Loucy (cell line): ENCODE results near the gene AAGAB.

Experiments
- H2AFZ ChIP-seq: fragments of 200-600 bp; sonication (generic); 2 replicates; pipeline ENCODE4 v1.6.0; 2016; ENCODE audit warnings: antibody characterized with exemption, mild to moderate bottlenecking, low read length, moderate library complexity
- H3F3A ChIP-seq: fragments of 200-600 bp; 2 replicates; pipeline ENCODE4 v1.6.0; 2016; ENCODE audit warnings: antibody characterized with exemption, low read depth, mild to moderate bottlenecking
- H3K27me3 ChIP-seq: fragments of 200-600 bp; sonication (generic); 2 replicates; pipeline ENCODE4 v1.6.1; 2014; ENCODE audit warnings: low read length, mild to moderate bottlenecking; ENCODE audit not compliant: insufficient read depth, poor library complexity, severe bottlenecking
- H3K36me3 ChIP-seq: fragments of 200-600 bp; sonication (generic); 2 replicates; pipeline ENCODE4 v1.6.1; 2016; ENCODE audit warnings: low read length; ENCODE audit not compliant: insufficient read depth
- H3K4me1 ChIP-seq: fragments of 200-600 bp; sonication (generic); 2 replicates; pipeline ENCODE4 v1.5.1; 2014; ENCODE audit warnings: low read length, mild to moderate bottlenecking; ENCODE audit not compliant: insufficient read depth, poor library complexity, severe bottlenecking
- H3K4me2 ChIP-seq: fragments of 200-600 bp; sonication (generic); 2 replicates; pipeline ENCODE4 v1.6.0; 2014; ENCODE audit warnings: antibody characterized with exemption, low read length, low read depth, mild to moderate bottlenecking; ENCODE audit not compliant: poor library complexity, severe bottlenecking
- H3K4me3 ChIP-seq: fragments of 200-600 bp; sonication (generic); 2 replicates; pipeline ENCODE4 v1.5.1; 2014; ENCODE audit warnings: low read length, mild to moderate bottlenecking, mixed read lengths; ENCODE audit not compliant: poor library complexity, severe bottlenecking
- H3K79me2 ChIP-seq: fragments of 200-600 bp; sonication (generic); 2 replicates; pipeline ENCODE4 v1.6.1; 2014; ENCODE audit warnings: low read length; ENCODE audit not compliant: insufficient read depth
- H3K9ac ChIP-seq: fragments of 200-600 bp; sonication (generic); 2 replicates; pipeline ENCODE4 v1.6.0; 2014; ENCODE audit warnings: mild to moderate bottlenecking, low read depth, low read length, moderate library complexity; ENCODE audit not compliant: poor library complexity, severe bottlenecking
- H3K9me2 ChIP-seq: fragments of 200-600 bp; sonication (generic); replicated peaks from 2 replicates; pipeline ENCODE4 v1.6.1; 2016; ENCODE audit warnings: low read depth, low read length, mixed read lengths
- H3K9me3 ChIP-seq: fragments of 200-600 bp; sonication (generic); 2 replicates; pipeline ENCODE4 v1.6.1; 2014; ENCODE audit warnings: mild to moderate bottlenecking, antibody characterized with exemption, low read length, low read depth; ENCODE audit not compliant: insufficient read depth
- H4K20me1 ChIP-seq: fragments of 200-600 bp; sonication (generic); 2 replicates; pipeline ENCODE4 v1.6.0; 2014; ENCODE audit warnings: antibody characterized with exemption, low read length, mild to moderate bottlenecking; ENCODE audit not compliant: insufficient read depth, poor library complexity, severe bottlenecking
- CTCF ChIP-seq: fragments of 200-600 bp; sonication (generic); conservative IDR thresholded peaks from 2 replicates; pipeline ENCODE4 v1.5.1; 2014; ENCODE audit warnings: mild to moderate bottlenecking, antibody characterized with exemption, low read length
- EZH2phosphoT487 ChIP-seq: fragments of 200-600 bp; IDR thresholded peaks from 2 replicates; pipeline ENCODE4 v1.6.1; 2018; ENCODE audit warnings: antibody characterized with exemption, mild to moderate bottlenecking, moderate library complexity, borderline replicate concordance

The AAGAB gene

DNA sequence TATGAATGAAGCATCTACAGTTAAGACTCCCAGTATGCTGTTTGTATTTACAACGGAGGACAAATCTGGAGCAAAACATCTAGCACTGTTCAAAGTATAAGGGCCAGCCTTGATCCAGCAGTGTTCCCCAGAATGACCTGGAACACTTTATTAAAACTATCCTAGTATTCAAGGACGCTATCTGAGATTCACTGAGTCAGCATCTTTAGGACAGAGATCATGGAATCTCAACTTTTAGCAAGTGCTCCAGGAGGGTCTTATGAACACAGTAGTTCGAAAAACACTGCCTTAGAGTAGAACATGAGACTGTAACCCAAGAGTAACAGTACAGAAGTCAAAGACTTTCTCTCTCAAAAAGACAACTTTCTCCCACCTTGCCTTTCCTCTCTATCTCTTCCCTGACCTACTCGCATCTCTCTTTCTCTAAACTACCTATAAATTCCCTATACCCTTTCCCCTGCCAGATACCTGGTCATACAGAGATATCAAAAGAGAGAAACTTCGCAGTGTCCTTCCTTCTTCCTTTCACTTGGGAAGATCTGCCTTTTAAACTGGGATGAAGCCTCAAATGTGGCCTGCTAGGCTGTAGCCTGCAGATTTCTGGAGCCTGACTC lies 43.8 kb downstream of the AAGAB start:
- no peak overlapping the region for H2AFZ ChIP-seq
- H3K4me1 ChIP-seq: no peaks in the 10 kb centered on the region
- no peaks in the 10 kb centered on the region for H3K9me3 ChIP-seq
- no peaks in the 10 kb centered on the region for H3F3A ChIP-seq
- no peaks in the 10 kb centered on the region for H4K20me1 ChIP-seq
- no peak overlapping the region for H3K4me3 ChIP-seq
- no peak overlapping the region for H3K4me2 ChIP-seq
- H3K9ac ChIP-seq: no peak overlapping the region
- TF ChIP-seq CTCF (no peak), EZH2phosphoT487 (no peak)
- H3K27me3 ChIP-seq: no peaks in the 10 kb centered on the region
- peaks cover 35% of the 10 kb centered on the region; the same call in 1 of the 2 replicates for H3K36me3 ChIP-seq
- no peaks in the 10 kb centered on the region for H3K9me2 ChIP-seq
- H3K79me2 ChIP-seq: no peaks in the 10 kb centered on the region

- Histone ChIP-seq H3K27me3 (no peaks in the 10 kb centered on the region), H3F3A (no peaks in the 10 kb centered on the region), H3K4me1 (no peaks in the 10 kb centered on the region), H3K36me3 (peaks cover 57% of the 10 kb centered on the region; the same call in 1 of the 2 replicates), H3K9me2 (no peaks in the 10 kb centered on the region), H4K20me1 (no peaks in the 10 kb centered on the region), H3K4me2 (no peak overlapping the region), H3K4me3 (no peak overlapping the region), H3K79me2 (no peaks in the 10 kb centered on the region), H2AFZ (no peak overlapping the region), H3K9ac (no peak overlapping the region), H3K9me3 (no peaks in the 10 kb centered on the region)
- TF ChIP-seq EZH2phosphoT487: no peak
- TF ChIP-seq CTCF: no peak
Measured at GRCh38 chr15:67208396-67208795, 46.1 kb downstream of the AAGAB start.

DNA sequence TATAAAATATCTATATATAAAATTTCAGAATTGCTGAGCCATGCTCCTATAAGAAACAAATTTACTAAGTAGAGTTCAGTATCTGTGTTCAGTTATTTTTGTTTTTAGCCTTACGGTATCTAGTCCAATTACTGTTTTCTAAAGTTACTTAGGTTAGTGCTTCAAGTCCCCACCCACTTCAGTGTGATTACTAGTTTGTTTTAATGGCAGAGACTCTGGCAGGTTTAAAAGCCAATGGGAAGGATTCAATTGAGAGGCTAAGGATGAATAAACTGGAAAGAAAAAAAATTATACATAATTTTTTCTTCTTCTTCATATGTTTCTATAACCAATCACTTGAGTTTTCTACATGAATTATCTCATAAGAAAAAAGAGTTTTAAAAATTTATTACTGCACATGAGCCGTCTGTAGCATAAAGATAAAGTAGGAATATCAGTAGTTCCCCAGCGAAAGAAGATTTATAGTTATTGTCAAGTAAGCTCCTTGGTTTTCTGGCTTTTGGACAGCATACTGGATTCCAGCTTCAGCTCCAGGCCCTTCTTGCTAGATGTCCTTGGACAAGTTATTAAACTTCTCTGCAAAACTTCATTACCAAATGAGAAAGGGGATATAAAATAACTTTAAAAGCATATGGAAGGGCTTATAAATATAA lies 46.8 kb downstream of the AAGAB start:
- peaks cover 61% of the 10 kb centered on the region; the same call in 1 of the 2 replicates for H3K36me3 ChIP-seq
- H2AFZ ChIP-seq: no peak overlapping the region
- no peak overlapping the region for H3K4me3 ChIP-seq
- no peaks in the 10 kb centered on the region for H3K9me2 ChIP-seq
- no peak for TF ChIP-seq EZH2phosphoT487
- TF ChIP-seq CTCF: no peak
- no peaks in the 10 kb centered on the region for H3K79me2 ChIP-seq
- H4K20me1 ChIP-seq: no peaks in the 10 kb centered on the region
- H3K4me2 ChIP-seq: no peak overlapping the region
- no peaks in the 10 kb centered on the region for H3K4me1 ChIP-seq
- no peak overlapping the region for H3K9ac ChIP-seq
- no peaks in the 10 kb centered on the region for H3F3A ChIP-seq
- H3K27me3 ChIP-seq: no peaks in the 10 kb centered on the region
- H3K9me3 ChIP-seq: no peaks in the 10 kb centered on the region
